Activated T-helper 9 cell treated with anti-CD3 and anti-CD28 coated beads, Interleukin-2, amount 50 U/mL, for 16 hours (primary cell): ENCODE measurements around the gene SLC16A11.
"Not testable (repeated sequence)": the region's sequence is repeated elsewhere in the genome, so short reads cannot be mapped to it uniquely, and the experiment has no call there.

Experiments
- DNase-seq: peaks from one replicate; pipeline ENCODE4 v3.0.0-alpha.2; 2020; ENCODE audit warnings: low read depth

SLC16A11 gene

DNA sequence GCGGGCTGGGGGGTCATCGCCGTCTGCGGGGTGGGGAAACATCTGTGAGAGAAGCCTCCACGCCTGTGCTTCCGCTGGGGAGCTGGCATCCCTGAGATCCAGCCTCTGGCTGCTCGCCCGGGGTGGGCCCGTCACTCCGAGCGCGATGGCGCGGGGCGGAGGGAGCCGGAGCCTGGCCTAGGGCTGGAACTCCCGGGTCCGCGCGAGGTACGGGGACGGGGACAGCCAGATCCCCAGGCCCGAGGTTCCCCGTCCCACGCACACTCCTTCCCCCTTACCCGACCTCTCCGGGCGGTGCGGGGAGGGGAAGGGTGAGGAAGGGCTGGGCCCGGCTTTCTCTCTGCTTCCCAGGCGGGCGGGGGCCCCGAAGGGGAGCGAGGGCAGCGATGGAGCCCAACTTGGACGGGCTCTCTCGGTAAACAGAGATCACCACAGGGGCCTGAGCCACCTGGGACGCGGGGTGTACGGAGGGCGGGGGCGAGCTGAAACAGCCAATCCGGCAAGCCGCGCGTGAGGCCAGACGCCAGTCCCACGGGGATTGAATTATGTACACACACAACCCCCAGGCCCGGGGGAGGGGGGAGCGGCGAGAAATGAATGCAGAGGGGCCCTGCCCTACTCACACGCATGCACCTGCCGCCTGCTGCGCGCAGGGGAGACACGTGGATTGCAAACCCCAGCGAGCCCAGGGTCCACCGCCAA, at the start of gene SLC16A11:
Gene SLC16A11, minus strand, starts transcription at position 596 of the 702 bp plus-strand sequence. Its CDS starts 579 bp downstream, at position 17.
- DNase-seq, result no peak

DNA sequence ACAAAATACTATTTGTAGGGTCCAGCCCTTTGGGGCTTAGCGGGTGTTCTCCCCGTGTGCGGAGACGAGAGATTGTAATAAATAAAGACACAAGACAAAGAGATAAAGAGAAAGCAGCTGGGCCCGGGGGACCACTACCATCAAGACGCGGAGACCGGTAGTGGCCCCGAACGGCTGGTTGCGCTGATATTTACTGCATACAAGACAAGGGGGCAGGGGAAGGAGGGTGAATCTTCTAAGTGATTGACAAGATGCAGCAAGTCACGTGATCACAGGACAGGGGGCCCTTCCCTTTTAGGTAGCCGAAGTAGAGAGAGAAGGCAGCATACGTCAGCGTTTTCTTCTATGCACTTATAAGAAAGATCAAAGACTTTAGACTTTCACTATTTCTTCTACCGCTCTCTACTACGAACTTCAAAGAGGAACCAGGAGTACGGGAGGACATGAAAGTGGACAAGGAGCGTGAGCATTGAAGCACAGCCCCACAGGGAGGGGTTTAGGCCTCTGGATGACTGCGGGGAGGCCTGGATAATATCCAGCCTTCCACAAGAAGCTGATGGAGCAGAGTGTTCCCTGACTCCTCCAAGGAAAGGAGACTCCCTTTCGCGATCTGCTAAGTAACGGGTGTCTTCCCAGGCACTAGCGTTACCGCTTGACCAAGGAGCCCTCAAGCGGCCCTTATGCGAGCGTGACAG, 47.6 kb upstream of the SLC16A11 start:
- not testable (repeated sequence) for DNase-seq

DNA sequence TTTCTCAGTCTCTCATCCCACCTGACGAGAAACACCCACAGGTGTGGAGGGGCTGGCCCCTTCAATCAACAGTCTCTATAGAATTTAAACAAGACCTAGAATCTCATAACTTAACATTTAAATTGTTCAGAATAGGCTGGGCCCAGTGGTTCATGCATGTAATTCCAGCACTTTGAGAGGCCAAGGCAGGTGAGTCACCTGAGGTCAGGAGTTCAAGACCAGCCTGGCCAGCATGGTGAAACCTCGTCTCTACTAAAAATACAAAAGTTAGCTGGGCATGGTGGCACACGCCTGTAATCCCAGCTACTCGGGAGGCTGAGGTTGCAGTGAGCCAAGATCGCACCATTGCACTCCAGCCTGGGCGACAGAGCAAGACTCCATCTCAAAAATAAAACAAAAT, 45.7 kb upstream of the SLC16A11 start:
- DNase-seq, result not testable (repeated sequence)

- DNase-seq, result not testable (repeated sequence)
Measured at GRCh38 chr17:7088442-7088841, 44.5 kb upstream of the SLC16A11 start.

GRCh38 chr17:7084088-7084487, 40.2 kb upstream of the SLC16A11 start:
- no peak for DNase-seq

DNA sequence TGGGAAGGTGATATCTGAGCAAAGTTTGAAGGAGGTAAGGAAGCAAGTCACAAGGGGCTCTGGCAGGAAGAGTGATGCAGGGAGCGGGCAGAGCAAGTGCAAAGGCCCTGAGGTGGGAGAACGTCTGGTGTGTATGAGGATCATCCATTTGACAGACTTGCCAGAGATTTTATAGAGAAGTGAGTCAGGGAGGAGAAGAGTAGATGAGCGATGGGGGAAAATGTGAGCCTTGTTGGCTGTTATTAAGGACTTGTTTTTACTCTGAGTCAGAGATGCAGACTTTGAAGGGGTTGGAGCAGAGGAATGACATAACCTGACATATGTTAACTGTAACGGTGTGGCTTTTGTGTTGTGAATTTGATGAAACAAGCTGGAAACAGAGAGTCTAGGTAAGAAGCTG, 39.7 kb upstream of the SLC16A11 start:
- no peak for DNase-seq

DNA sequence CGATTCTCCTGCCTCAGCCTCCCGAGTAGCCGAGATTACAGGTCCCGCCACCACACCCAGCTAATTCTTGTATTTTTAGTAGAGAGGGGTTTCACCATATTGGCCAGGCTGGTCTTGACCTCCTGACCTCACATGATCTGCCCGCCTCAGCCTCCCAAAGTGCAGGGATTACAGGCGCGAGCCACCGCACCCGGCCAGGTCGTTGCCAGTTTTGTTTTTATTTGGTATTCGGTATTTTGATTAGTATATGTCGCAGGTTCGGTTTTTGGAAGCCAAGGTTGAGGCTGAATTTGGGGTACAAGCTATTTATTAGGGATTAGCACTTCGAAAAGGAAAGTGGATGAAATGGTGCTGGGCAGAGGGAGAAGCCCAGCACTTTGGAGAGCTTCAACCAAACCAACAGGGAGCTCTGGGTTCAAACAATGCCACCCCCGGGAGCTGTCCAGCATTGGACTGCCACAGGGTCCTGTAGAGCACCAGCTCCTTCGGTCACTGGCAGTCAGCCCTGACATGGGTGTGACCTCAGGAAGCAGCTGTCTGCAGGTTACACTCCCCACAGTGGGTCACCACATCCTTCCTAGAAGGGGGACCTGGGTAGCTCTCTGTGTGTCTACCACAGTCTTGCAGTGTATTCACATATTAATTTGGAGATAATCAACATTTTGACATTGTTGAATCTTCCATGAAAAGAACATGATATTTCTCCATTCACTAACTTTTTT, 37.6 kb upstream of the SLC16A11 start:
- DNase-seq, result no peak

DNA sequence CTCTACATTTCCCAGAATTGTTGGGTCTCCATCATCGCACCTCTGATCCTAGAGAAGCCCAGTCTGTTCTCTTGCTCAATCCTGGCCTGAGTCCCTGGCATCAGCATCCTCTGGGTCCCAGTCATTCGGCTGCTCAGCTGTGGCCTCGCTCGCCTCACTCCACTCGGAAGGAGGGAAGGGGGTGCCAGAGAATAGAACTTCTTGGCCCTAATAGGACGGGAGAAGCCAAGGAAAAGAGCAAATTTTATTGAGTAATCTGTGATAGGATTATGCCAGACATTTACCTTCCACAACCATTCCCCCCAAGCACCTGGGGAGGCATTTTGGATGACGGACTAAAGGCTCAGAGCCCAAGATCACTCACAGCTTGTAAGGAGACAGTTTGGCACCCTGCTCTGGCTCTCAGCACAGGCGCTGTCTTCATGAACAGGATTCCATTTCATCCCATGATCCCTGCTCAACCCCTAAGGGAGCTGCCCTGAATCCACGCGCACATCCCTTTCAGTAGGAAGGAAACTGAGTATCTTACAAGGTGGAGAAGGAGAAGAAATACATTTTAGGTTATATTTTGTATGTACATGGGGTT, 36.7 kb upstream of the SLC16A11 start:
- DNase-seq, result no peak

- DNase-seq, result no peak
Measured at GRCh38 chr17:7079581-7080455, 35.9 kb upstream of the SLC16A11 start, which contains the start of gene CLEC10A. Gene CLEC10A (minus strand): TSS chr17:7080251. CDS start chr17:7078812, 1,439 bp downstream.

DNA sequence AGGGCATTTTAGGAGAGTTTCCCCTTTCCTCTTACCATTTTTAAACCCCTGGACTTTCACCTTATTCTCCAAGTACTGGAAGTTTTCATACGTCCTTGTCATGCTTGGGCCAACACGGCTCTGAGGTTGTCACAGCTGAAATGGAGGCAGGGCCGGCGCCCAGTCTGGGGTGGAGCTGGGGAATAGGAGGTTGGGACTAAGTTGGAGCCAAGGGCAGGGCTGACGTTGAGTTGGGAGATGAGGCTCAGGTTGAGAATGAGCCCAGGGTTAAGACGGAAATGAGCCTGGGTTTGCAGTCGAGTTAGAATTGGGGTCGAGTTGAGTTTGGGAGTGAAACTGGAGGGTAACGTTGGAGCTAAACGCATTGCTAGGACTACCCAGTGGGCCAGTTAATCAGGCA, 34.8 kb upstream of the SLC16A11 start:
- no peak for DNase-seq

DNA sequence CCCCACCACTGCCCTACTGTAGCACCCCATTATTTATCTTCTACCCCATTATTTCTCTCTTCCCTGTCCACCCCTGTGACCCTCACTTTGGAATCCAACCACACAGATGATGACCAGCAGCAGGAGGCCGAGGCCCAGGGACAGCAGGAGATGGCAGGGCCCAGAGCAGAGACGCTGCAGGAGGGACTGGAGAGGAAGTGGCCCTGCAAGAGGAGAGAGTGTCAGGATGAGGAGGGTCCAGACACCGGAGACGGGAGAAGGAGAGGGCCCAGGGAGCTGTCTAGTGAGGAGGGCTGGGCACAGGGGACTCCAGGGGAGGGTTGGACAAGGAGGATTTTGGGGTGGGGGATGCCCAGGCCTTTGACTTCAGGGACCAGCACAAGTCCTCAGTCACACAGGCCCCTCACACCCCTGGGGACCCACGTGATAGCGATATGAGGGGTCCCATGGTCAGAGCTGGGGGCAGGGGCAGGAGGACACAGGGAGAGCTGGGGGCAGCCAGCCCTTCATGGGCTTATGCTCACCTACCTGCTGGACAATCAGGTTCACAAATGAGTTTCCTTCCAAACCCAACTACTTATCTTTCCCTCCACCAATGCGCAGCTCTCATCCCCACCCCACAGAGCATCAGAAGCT, 34.1 kb upstream of the SLC16A11 start:
- no peak for DNase-seq

- no peak for DNase-seq
Measured at GRCh38 chr17:7074931-7075330, 31.0 kb upstream of the SLC16A11 start.

- no peak for DNase-seq
Measured at GRCh38 chr17:7072406-7072805, 28.5 kb upstream of the SLC16A11 start.

DNA sequence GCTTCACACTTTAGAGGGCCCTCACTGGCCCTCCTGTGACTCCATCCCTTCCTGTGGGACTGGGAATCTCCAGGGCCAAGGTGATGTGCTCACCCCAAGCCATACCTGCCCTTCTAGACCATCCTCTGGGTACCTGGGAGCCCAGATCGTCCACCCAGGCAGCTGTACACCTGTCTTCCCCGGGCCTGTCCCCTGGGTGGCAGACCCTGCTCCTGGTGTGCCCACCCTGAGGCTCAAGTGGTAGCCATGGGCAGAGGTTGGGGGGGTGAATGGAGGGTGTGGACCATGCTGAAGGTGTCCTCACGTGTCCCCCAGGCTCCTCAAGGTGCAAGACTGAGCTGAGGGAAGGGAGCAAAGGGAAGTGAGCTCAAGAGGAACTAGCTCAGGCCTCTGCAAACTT, 26.8 kb upstream of the SLC16A11 start:
- DNase-seq, result no peak

- no peak for DNase-seq
Measured at GRCh38 chr17:7068268-7068667, 24.4 kb upstream of the SLC16A11 start.

DNA sequence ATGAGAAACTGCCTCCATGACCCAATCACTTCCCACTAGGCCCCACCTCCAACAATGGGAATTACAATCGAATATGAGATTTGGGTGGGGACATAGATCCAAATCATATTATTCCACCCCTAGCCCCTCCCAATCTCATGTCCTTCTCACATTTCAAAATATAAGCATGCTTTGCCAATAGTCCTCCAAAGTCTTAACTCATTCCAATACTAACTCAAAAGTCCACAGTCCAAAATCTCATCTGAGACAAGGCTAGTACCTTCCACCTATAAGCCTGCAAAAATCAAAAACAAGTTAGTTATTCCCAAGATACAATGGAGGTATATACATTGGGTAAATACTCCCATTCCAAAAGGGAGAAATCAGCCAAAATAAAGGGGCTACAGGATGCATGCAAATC, 23.3 kb upstream of the SLC16A11 start:
- no peak for DNase-seq

DNA sequence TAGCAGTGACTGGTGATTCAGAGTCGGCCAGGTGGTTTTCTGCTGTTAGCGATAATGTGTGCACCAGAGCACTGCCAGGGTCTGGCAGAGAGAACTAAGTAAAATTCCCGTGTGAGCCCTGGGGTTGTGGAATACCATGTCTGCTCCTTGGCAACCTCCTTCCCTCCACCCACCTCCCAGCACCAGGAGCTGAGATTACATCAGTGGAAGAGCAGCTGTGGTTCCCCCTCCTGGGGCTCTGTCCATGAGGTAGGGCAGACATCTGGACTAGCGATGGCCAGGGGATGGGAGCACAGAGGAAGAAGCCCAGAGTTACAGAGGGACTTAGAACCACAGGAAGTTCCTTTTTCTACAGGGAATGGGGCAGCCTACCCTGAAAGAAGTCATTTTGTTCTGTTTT, 20.4 kb upstream of the SLC16A11 start:
- DNase-seq, result no peak

GRCh38 chr17:7063518-7064094, 19.7 kb upstream of the SLC16A11 start:
- DNase-seq, result no peak

GRCh38 chr17:7060165-7060891, 16.4 kb upstream of the SLC16A11 start:
- DNase-seq, result no peak
